ENCODE measurements around the gene RBKS. TPM values are rescaled to one million over a fixed set of nuclear protein-coding genes. Genes with fewer than 3 reads are reported as not detected.

The RBKS gene
- total RNA-seq, 3 donors from 2014 or later: 5.9 to 10.6 (median 10.3) TPM

GRCh38 chr2:27741673-27742072 lies 148.5 kb downstream of the RBKS start:
- DNase-seq (no peak), ATAC-seq (no peak)
- Histone ChIP-seq H3K4me3 (no peak overlapping the region), H3K4me1 (ENCODE audit: low read depth) (no peaks in the 10 kb centered on the region), H3K9me3 (no peaks in the 10 kb centered on the region), H3K36me3 (ENCODE audit: low read depth) (no peaks in the 10 kb centered on the region)
- intact Hi-C loops (cut with DNase I, micrococcal nuclease): no loop called here
- TF ChIP-seq CTCF (IDR thresholded peaks at IDR 0.05): no peak

- Histone ChIP-seq H3K4me3 (no peak overlapping the region), H3K9me3 (no peaks in the 10 kb centered on the region), H3K4me1 (ENCODE audit: low read depth) (peaks cover 4% of the 10 kb centered on the region), H3K36me3 (ENCODE audit: low read depth) (no peaks in the 10 kb centered on the region)
- no peak for TF ChIP-seq CTCF (IDR thresholded peaks at IDR 0.05)
- DNase-seq (no peak), ATAC-seq (no peak)
- intact Hi-C loops (cut with DNase I, micrococcal nuclease): no loop called here
Measured at GRCh38 chr2:27739058-27739373, 151.2 kb downstream of the RBKS start.

GRCh38 chr2:27738349-27739057 lies 151.7 kb downstream of the RBKS start:
- Histone ChIP-seq H3K4me1 (ENCODE audit: low read depth) (peaks cover 4% of the 10 kb centered on the region), H3K36me3 (ENCODE audit: low read depth) (no peaks in the 10 kb centered on the region), H3K4me3 (no peak overlapping the region), H3K9me3 (no peaks in the 10 kb centered on the region)
- ATAC-seq: no peak
- no peak for TF ChIP-seq CTCF (IDR thresholded peaks at IDR 0.05)
- intact Hi-C loops (cut with DNase I, micrococcal nuclease): no loop called here
- no peak for DNase-seq

DNA sequence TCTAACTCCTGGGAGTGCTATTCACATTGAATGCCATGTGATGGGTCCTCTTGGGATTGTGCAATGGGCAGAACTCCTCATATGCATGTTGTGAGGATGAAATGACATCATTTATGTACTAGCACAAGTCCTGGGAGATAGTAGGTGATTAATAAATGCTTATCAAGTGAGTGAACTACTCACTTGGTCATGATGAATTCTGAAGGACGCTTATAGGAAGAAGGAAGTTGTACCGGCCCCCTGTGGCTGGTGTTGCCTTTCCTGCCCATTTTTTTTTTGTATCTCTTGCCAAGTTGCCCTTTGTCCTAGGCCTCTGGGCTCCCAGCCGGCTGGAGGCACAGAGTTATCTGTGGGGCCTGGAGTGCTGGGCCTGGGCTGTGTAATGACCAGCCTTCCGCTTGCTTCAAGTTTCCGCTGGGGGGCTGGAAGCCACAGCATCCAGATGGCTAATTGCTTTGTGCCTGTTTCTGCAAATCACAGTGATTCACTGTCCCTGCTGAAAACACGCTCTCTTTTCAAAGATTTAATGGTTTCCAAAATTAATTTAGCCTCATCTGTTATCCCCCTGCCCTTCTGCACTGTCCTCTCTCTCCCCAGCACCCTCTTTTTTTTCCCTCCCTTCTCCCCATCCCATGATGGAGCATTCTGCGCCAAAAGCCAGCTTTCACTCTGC lies 152.4 kb downstream of the RBKS start:
- DNase-seq (no peak), ATAC-seq (peak; percentile 52)
- Histone ChIP-seq H3K9me3 (no peaks in the 10 kb centered on the region), H3K4me3 (no peak overlapping the region), H3K36me3 (ENCODE audit: low read depth) (no peaks in the 10 kb centered on the region), H3K4me1 (ENCODE audit: low read depth) (peaks cover 4% of the 10 kb centered on the region)
- no peak for TF ChIP-seq CTCF (IDR thresholded peaks at IDR 0.05)
- intact Hi-C loops (cut with DNase I, micrococcal nuclease): no loop called here

DNA sequence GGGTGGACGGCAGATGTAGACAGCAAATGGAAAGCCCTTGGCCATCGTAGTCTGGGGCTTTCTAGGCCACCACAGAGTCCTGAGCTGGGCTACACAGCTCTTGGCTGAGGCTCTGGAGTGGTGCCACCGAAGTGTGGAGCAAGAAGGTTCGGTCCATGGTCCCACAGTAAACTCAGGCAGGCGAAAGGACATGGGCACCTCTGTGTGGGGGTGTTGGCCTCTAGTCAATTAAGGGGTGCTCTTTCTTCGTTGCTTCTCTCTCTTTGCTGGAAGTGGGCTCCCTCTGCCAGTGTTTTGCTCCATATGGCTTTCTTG lies 153.3 kb downstream of the RBKS start:
- ATAC-seq (no peak), DNase-seq (no peak)
- intact Hi-C loops (cut with DNase I, micrococcal nuclease): no loop called here
- no peaks in the 10 kb centered on the region for H3K36me3 ChIP-seq (ENCODE audit: low read depth)
- H3K4me1 ChIP-seq (ENCODE audit: low read depth): peaks cover 4% of the 10 kb centered on the region
- no peak for TF ChIP-seq CTCF (IDR thresholded peaks at IDR 0.05)
- no peaks in the 10 kb centered on the region for H3K9me3 ChIP-seq
- no peak overlapping the region for H3K4me3 ChIP-seq
